ENCODE results near the gene CADM1.

DNA sequence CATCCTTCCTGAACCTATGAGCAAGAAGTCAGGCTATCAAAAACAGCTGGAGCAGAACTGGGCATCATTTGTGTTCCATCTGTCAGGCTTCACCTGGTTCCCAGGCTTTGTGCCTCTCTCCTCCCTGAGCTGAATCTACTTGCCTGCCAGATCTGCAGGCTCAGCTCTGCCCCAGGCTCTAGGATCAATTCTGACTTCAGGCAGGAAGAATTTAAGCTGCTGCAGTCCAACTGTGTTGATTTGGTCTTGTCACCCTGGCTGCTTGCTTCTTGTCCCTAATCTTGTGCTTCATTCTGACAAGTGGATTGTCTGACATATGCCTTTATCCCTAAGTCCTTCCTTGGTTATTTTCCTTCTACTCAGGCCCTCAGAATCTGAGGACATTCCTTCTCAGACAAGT is 31.6 kb upstream of the CADM1 start:
- TF ChIP-seq, protein P1, sequence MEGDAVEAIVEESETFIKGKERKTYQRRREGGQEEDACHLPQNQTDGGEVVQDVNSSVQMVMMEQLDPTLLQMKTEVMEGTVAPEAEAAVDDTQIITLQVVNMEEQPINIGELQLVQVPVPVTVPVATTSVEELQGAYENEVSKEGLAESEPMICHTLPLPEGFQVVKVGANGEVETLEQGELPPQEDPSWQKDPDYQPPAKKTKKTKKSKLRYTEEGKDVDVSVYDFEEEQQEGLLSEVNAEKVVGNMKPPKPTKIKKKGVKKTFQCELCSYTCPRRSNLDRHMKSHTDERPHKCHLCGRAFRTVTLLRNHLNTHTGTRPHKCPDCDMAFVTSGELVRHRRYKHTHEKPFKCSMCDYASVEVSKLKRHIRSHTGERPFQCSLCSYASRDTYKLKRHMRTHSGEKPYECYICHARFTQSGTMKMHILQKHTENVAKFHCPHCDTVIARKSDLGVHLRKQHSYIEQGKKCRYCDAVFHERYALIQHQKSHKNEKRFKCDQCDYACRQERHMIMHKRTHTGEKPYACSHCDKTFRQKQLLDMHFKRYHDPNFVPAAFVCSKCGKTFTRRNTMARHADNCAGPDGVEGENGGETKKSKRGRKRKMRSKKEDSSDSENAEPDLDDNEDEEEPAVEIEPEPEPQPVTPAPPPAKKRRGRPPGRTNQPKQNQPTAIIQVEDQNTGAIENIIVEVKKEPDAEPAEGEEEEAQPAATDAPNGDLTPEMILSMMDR (IDR thresholded peaks at IDR 0.05): no peak
- TF ChIP-seq POLR2A (IDR thresholded peaks at IDR 0.05): no peak

All from heart left ventricle (tissue), 13 donors.